ENCODE data around the gene MEG3.
A peak's percentile ranks its signal among the peaks of the same experiment; 100 is the strongest.

MEG3 gene

DNA sequence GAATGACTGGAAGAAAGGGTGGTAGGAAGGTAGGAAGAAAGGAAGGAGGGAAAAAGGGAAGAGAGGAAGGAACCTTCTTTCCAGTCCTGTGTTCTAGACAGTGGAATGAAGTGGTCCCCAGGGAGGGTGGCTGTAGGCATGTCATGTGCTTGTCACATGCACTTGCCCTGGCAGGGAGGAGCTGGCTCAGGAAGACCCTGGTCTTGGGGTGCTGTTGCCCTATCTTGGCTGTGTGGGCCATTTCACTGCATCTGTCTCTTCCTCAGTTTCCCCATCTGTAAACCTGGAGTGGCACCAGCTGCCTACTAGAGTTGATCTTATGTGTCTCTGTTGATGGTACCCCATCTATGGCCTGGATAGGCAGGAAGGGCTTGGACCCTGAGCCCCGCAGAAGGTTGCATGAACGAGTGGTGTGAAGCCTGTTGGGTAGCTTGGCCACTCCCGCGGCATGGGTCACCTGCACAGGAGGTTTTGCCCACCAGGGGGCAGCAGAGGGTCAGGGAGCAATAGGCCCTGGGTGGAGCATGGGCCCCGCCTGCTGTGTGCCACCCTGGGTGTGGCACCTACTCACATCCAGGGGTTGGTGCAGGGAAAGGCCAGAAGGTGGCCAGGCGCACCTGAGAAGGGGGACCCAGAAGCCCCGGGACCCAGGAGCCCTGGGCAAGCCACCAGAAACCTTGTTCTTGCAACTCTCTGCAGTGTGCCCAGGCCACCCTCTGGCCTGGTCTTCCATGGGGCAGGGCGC lies 25.1 kb downstream of the MEG3 start:
- H3K4me2 ChIP-seq (ENCODE audit: low read length), result no peak overlapping the region
- no peak overlapping the region for H2BK15ac ChIP-seq (replicated peaks; ENCODE audit: low read depth)
- no CpG with 5 or more reads among the region's 8 CpGs for WGBS (ENCODE audit: extremely low coverage, insufficient coverage, low lambda C conversion rate)
- no peak overlapping the region for H2BK5ac ChIP-seq (ENCODE audit: low read length)
- no peak overlapping the region for H3K23ac ChIP-seq (ENCODE audit: low read length)
- no peak overlapping the region for H3K27ac ChIP-seq (ENCODE audit: low read depth, low read length)
- no peak overlapping the region for H3K18ac ChIP-seq (ENCODE audit: low read length)
- no peaks in the 10 kb centered on the region for H3K79me1 ChIP-seq (ENCODE audit: low read length)
- H3K4me1 ChIP-seq (ENCODE audit: control insufficient read depth, low read depth, low read length), result no peaks in the 10 kb centered on the region
- no peaks in the 10 kb centered on the region for H3K36me3 ChIP-seq (ENCODE audit: control insufficient read depth, insufficient read depth, low read length)
- no peak overlapping the region for H2BK120ac ChIP-seq (ENCODE audit: low read depth, low read length)
- H3K9ac ChIP-seq (ENCODE audit: low read length), result no peak overlapping the region
- no peak overlapping the region for H2AK5ac ChIP-seq (ENCODE audit: low read length)
- H4K5ac ChIP-seq (ENCODE audit: low read length), result no peak overlapping the region
- no peak overlapping the region for H4K8ac ChIP-seq (ENCODE audit: low read depth, low read length)
- H3K4me3 ChIP-seq (ENCODE audit: low read length), result no peak overlapping the region
- H3K27me3 ChIP-seq (ENCODE audit: insufficient read depth, low read length, poor library complexity), result no peaks in the 10 kb centered on the region
- peak; percentile 61 for DNase-seq
- H3K4ac ChIP-seq (ENCODE audit: low read depth, low read length), result no peak overlapping the region
- no peak overlapping the region for H3K56ac ChIP-seq (ENCODE audit: low read length)
- no peaks in the 10 kb centered on the region for H3K79me2 ChIP-seq (ENCODE audit: control insufficient read depth, insufficient read depth, low read length)

DNA sequence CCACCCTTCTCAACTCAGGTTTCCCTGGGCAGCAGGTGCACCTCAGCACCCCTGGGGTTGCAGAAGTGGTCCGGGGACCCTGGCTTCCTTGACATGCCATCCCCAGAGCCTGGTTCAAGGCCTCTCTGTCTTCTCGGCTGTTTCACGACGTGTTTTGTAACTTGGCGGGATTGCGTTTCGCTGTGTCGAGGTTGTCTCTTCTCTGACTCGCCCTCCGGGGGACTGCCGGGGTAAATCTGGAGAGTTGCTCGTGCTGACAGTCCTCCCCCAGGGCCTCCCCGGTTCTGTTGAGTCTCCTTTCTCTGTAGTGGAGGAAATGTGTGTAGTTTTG lies 25.6 kb downstream of the MEG3 start:
- H4K8ac ChIP-seq (ENCODE audit: low read depth, low read length), result no peak overlapping the region
- H2BK5ac ChIP-seq (ENCODE audit: low read length), result no peak overlapping the region
- no peak overlapping the region for H3K27ac ChIP-seq (ENCODE audit: low read depth, low read length)
- no peak overlapping the region for H2AK5ac ChIP-seq (ENCODE audit: low read length)
- H3K9ac ChIP-seq (ENCODE audit: low read length), result no peak overlapping the region
- no peak overlapping the region for H4K5ac ChIP-seq (ENCODE audit: low read length)
- no peaks in the 10 kb centered on the region for H3K79me1 ChIP-seq (ENCODE audit: low read length)
- H3K4me3 ChIP-seq (ENCODE audit: low read length), result no peak overlapping the region
- no peaks in the 10 kb centered on the region for H3K36me3 ChIP-seq (ENCODE audit: control insufficient read depth, insufficient read depth, low read length)
- no peaks in the 10 kb centered on the region for H3K27me3 ChIP-seq (ENCODE audit: insufficient read depth, low read length, poor library complexity)
- H3K56ac ChIP-seq (ENCODE audit: low read length), result no peak overlapping the region
- H2BK120ac ChIP-seq (ENCODE audit: low read depth, low read length), result no peak overlapping the region
- no peak overlapping the region for H3K4me2 ChIP-seq (ENCODE audit: low read length)
- H2BK15ac ChIP-seq (replicated peaks; ENCODE audit: low read depth), result no peak overlapping the region
- H3K23ac ChIP-seq (ENCODE audit: low read length), result no peak overlapping the region
- no peak overlapping the region for H3K4ac ChIP-seq (ENCODE audit: low read depth, low read length)
- H3K4me1 ChIP-seq (ENCODE audit: control insufficient read depth, low read depth, low read length), result no peaks in the 10 kb centered on the region
- H3K18ac ChIP-seq (ENCODE audit: low read length), result no peak overlapping the region
- no peaks in the 10 kb centered on the region for H3K79me2 ChIP-seq (ENCODE audit: control insufficient read depth, insufficient read depth, low read length)
- DNase-seq, result no peak
- WGBS (ENCODE audit: extremely low coverage, insufficient coverage, low lambda C conversion rate), result no CpG with 5 or more reads among the region's 13 CpGs

DNA sequence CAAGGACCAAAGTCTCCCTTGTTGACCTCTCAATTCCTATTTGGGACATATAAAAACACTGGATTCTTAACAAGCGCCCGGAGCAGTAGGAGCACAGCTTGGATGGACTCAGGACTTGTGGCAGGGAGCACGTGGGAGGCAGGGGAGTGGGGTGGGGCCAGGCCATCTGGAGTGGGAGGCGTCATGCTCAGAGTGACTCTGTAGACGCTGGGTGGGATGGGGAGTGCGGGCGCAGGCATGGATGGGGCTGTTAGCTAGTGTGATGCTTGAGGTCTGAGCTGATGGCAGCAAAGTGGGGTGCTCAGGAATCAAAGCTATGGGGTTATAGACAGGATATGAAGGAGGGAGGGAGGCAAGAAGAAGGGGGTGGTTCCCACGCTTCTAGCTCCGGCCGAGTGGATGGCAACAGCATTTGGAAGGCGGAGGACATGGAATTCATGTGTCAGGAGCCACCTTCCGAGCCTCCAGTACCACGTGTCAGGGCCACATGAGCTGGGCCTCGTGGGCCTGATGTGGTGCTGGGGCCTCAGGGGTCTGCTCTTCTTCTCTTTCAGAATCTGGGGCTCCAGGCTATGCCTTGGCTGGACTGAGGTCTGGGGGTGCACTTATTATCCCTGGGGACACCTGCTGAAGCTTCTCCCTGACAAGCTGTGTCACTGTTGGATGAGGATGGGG lies 26.2 kb downstream of the MEG3 start:
- no peak overlapping the region for H2BK120ac ChIP-seq (ENCODE audit: low read depth, low read length)
- H3K4me2 ChIP-seq (ENCODE audit: low read length), result no peak overlapping the region
- WGBS (ENCODE audit: extremely low coverage, insufficient coverage, low lambda C conversion rate), result no CpG with 5 or more reads among the region's 14 CpGs

DNA sequence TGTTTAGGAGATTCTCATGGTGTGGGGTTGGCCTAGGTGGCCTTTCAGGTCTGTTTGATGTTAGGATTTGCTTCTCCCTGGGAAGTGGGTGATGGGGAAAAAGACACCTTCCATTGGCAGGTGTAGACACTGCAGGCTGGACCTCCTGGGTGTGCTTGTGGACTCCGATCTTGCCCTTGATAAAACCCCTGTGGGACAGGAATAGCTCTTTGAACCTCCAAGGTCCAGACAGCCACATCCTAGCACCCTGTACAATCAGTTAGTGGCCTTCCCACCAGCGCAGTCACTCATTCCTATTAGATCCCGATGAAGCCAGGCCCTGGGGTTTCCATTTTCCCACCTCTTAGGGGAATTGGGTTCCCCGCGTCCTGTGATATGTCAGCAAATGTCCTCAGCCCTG lies 28.5 kb downstream of the MEG3 start:
- no peak overlapping the region for H2BK120ac ChIP-seq (ENCODE audit: low read depth, low read length)
- no peak overlapping the region for H4K5ac ChIP-seq (ENCODE audit: low read length)
- WGBS (ENCODE audit: extremely low coverage, insufficient coverage, low lambda C conversion rate), result no CpG with 5 or more reads among the region's 5 CpGs
- H3K4me2 ChIP-seq (ENCODE audit: low read length), result no peak overlapping the region
- no peak overlapping the region for H4K8ac ChIP-seq (ENCODE audit: low read depth, low read length)
- H3K4me3 ChIP-seq (ENCODE audit: low read length), result no peak overlapping the region
- H3K18ac ChIP-seq (ENCODE audit: low read length), result no peak overlapping the region
- H3K4me1 ChIP-seq (ENCODE audit: control insufficient read depth, low read depth, low read length), result no peaks in the 10 kb centered on the region
- no peak overlapping the region for H2BK5ac ChIP-seq (ENCODE audit: low read length)
- no peak overlapping the region for H3K4ac ChIP-seq (ENCODE audit: low read depth, low read length)
- H2BK15ac ChIP-seq (replicated peaks; ENCODE audit: low read depth), result no peak overlapping the region
- no peaks in the 10 kb centered on the region for H3K79me1 ChIP-seq (ENCODE audit: low read length)
- no peak overlapping the region for H2AK5ac ChIP-seq (ENCODE audit: low read length)
- H3K56ac ChIP-seq (ENCODE audit: low read length), result no peak overlapping the region
- H3K9ac ChIP-seq (ENCODE audit: low read length), result no peak overlapping the region
- no peaks in the 10 kb centered on the region for H3K27me3 ChIP-seq (ENCODE audit: insufficient read depth, low read length, poor library complexity)
- H3K23ac ChIP-seq (ENCODE audit: low read length), result no peak overlapping the region
- DNase-seq, result no peak
- H3K79me2 ChIP-seq (ENCODE audit: control insufficient read depth, insufficient read depth, low read length), result no peaks in the 10 kb centered on the region
- no peak overlapping the region for H3K27ac ChIP-seq (ENCODE audit: low read depth, low read length)
- no peaks in the 10 kb centered on the region for H3K36me3 ChIP-seq (ENCODE audit: control insufficient read depth, insufficient read depth, low read length)

More for the DNA sequence above, 26.2 kb downstream of the MEG3 start:
- no peaks in the 10 kb centered on the region for H3K27me3 ChIP-seq (ENCODE audit: insufficient read depth, low read length, poor library complexity)
- no peak overlapping the region for H4K8ac ChIP-seq (ENCODE audit: low read depth, low read length)
- H3K4ac ChIP-seq (ENCODE audit: low read depth, low read length), result no peak overlapping the region
- no peak overlapping the region for H3K4me3 ChIP-seq (ENCODE audit: low read length)
- H4K5ac ChIP-seq (ENCODE audit: low read length), result no peak overlapping the region
- no peak overlapping the region for H3K23ac ChIP-seq (ENCODE audit: low read length)
- no peaks in the 10 kb centered on the region for H3K79me2 ChIP-seq (ENCODE audit: control insufficient read depth, insufficient read depth, low read length)
- H3K36me3 ChIP-seq (ENCODE audit: control insufficient read depth, insufficient read depth, low read length), result no peaks in the 10 kb centered on the region
- H3K18ac ChIP-seq (ENCODE audit: low read length), result no peak overlapping the region
- no peak overlapping the region for H2AK5ac ChIP-seq (ENCODE audit: low read length)
- H3K27ac ChIP-seq (ENCODE audit: low read depth, low read length), result no peak overlapping the region
- H3K4me1 ChIP-seq (ENCODE audit: control insufficient read depth, low read depth, low read length), result no peaks in the 10 kb centered on the region
- H3K9ac ChIP-seq (ENCODE audit: low read length), result no peak overlapping the region
- no peak overlapping the region for H3K56ac ChIP-seq (ENCODE audit: low read length)
- no peak overlapping the region for H2BK15ac ChIP-seq (replicated peaks; ENCODE audit: low read depth)
- H2BK5ac ChIP-seq (ENCODE audit: low read length), result no peak overlapping the region
- no peak for DNase-seq
- no peaks in the 10 kb centered on the region for H3K79me1 ChIP-seq (ENCODE audit: low read length)

DNA sequence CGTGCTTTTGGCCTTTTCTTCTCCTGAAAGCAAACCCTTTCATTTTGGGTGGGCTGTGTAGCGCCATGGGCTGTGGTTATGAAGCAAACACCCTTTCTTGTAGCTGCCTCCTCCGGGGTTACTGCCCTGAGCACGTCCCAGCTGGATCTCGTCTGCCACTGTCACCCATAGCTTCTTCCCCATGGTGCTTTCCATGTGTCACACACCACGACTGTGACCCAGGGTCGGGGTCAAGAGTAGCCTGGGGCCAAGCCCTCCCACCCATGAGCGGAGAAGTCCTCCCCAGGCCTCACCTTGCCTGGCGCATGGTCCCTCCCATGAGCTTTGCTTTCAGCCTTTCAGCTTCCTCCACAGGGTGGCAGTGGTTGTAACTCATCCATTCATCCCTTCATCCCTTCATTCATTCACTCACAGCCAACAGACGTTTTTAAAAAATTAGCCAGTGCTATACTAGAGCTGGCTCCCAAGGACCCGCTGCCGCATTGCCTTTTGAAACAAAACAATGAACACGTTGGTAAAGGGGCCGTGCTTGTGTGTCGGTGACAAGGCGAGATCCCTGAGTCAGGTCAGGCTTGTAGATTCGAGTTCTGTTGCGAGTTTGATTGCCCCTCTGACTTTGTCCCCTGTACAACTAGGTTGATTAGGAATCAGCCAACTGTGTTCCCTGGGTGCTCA lies 29.5 kb downstream of the MEG3 start:
- no peaks in the 10 kb centered on the region for H3K79me1 ChIP-seq (ENCODE audit: low read length)
- H3K27me3 ChIP-seq (ENCODE audit: insufficient read depth, low read length, poor library complexity), result no peaks in the 10 kb centered on the region
- no peak overlapping the region for H2AK5ac ChIP-seq (ENCODE audit: low read length)
- no peak overlapping the region for H2BK120ac ChIP-seq (ENCODE audit: low read depth, low read length)
- no peak overlapping the region for H4K5ac ChIP-seq (ENCODE audit: low read length)
- no peak overlapping the region for H3K27ac ChIP-seq (ENCODE audit: low read depth, low read length)
- no peak overlapping the region for H2BK15ac ChIP-seq (replicated peaks; ENCODE audit: low read depth)
- H2BK5ac ChIP-seq (ENCODE audit: low read length), result no peak overlapping the region
- DNase-seq, result peak; percentile 28
- H3K9ac ChIP-seq (ENCODE audit: low read length), result no peak overlapping the region
- H3K36me3 ChIP-seq (ENCODE audit: control insufficient read depth, insufficient read depth, low read length), result no peaks in the 10 kb centered on the region
- H3K4ac ChIP-seq (ENCODE audit: low read depth, low read length), result no peak overlapping the region
- no peaks in the 10 kb centered on the region for H3K4me1 ChIP-seq (ENCODE audit: control insufficient read depth, low read depth, low read length)
- H3K4me2 ChIP-seq (ENCODE audit: low read length), result no peak overlapping the region
- no peak overlapping the region for H3K23ac ChIP-seq (ENCODE audit: low read length)
- H3K56ac ChIP-seq (ENCODE audit: low read length), result no peak overlapping the region
- WGBS (ENCODE audit: extremely low coverage, insufficient coverage, low lambda C conversion rate), result no CpG with 5 or more reads among the region's 18 CpGs
- H3K18ac ChIP-seq (ENCODE audit: low read length), result no peak overlapping the region
- H3K4me3 ChIP-seq (ENCODE audit: low read length), result no peak overlapping the region
- H3K79me2 ChIP-seq (ENCODE audit: control insufficient read depth, insufficient read depth, low read length), result no peaks in the 10 kb centered on the region
- no peak overlapping the region for H4K8ac ChIP-seq (ENCODE audit: low read depth, low read length)

All from mesendoderm (in vitro differentiated cells).